Transverse colon (tissue), 4 donors: ENCODE results near the gene SPDYE2B. TPM values are rescaled to one million over a fixed set of nuclear protein-coding genes. Genes with fewer than 3 reads are reported as not detected.
A peak's percentile ranks its signal among the peaks of the same experiment; 100 is the strongest.
"Not testable (repeated sequence)": the region's sequence is repeated elsewhere in the genome, so short reads cannot be mapped to it uniquely, and the experiment has no call there.

Source experiments
- DNase-seq: peaks from one replicate; pipeline ENCODE4 v3.0.0-alpha.2; 2019
- H3K27ac ChIP-seq, 4 donors: fragments of 200-600 bp; sonication (generic); 2 replicates each; pipeline ENCODE4 v1.5.1; 2016 to 2018; ENCODE audit warnings: inconsistent platforms in 4 of 4
- H3K27me3 ChIP-seq: fragments of 200-600 bp; sonication (generic); 2 replicates; pipeline ENCODE4 v1.5.1; 2017; ENCODE audit warnings: inconsistent platforms
- H3K36me3 ChIP-seq, 4 donors: fragments of 200-600 bp; sonication (generic); 2 replicates each; pipeline ENCODE4 v1.5.1; 2017 to 2019; ENCODE audit warnings: inconsistent platforms in 4 of 4
- H3K4me1 ChIP-seq, 4 donors: fragments of 200-600 bp; sonication (generic); 2 replicates each; pipeline ENCODE4 v1.5.1; 2017 to 2020; ENCODE audit warnings: inconsistent platforms in 4 of 4
- H3K4me3 ChIP-seq, 4 donors: fragments of 200-600 bp; sonication (generic); 1 replicate in 1 of 4; 2 replicates in 3 of 4; pipeline versions ENCODE4 v1.5.1 to v1.6.1; 2017 to 2019; ENCODE audit warnings: inconsistent platforms in 4 of 4
- H3K9me3 ChIP-seq, 2 donors: fragments of 200-600 bp; sonication (generic); 2 replicates each; pipeline ENCODE4 v1.5.1; 2017 to 2019; ENCODE audit warnings: inconsistent platforms in 2 of 2
- WGBS, 2 donors: methylation state at CpG; one replicate each; pipeline ENCODE4 v1.1.5; 2018; ENCODE audit warnings: low coverage in 1 of 2; 5-methylcytosine and 5-hydroxymethylcytosine counted together
- in situ Hi-C, 4 donors: fragments of 200-750 bp; cut with MboI; loops; one replicate each; pipeline versions ENCODE4 v1.15.0 to v1.15.1; 2017; ENCODE audit warnings: low sequenced_read_pairs in 3 of 4, low pct_ligation_motif_present in 1 of 4, low pct_unique_long_range_greater_than_20kb in 1 of 4
- intact Hi-C: fragments of 100-400 bp; cut with DNase I; formaldehyde crosslinking; loops from one replicate; pipeline ENCODE4 v1.15.1; 2023; ENCODE audit warnings: low total_unique reads
- total RNA-seq, 4 donors: library from RNA; depleted of rRNA; stranded (reverse); fragments of >200 nt; gene quantifications; one replicate each; pipeline ENCODE4 v1.1.0, GENCODE V29; 2016

Gene SPDYE2B
- total RNA-seq, 4 donors from 2014 or later = not detected

- H3K27me3 ChIP-seq, in situ Hi-C loops, intact Hi-C loops, H3K9me3 ChIP-seq, H3K4me3 ChIP-seq, H3K36me3 ChIP-seq, H3K4me1 ChIP-seq, DNase-seq, H3K27ac ChIP-seq: not testable (repeated sequence)
- no CpG with 5 or more reads among the region's 3 CpGs for WGBS, 2 donors
These were observed 35.2 kb upstream of the SPDYE2B start for GRCh38 chr7:102614873-102615272.

DNA sequence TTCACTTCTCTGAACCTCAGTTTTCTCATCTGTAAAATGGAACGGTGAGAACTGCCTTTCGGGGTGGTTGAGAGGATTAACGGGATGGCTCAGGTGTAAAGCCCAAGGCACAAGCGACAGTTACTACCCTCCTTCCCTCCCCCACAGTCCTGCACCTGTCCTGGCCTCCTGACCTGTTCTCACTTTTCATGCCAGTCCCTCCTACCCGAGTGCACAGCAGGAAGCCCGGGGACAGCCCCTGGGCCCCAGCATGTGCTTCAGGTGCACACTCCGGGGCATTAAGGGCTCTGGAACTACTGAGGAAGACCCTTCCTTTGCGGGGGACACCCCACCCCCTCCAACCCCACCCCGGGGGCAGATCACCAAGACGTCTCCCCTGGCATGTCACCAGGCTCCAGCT lies 34.2 kb upstream of the SPDYE2B start:
- intact Hi-C loops, H3K9me3 ChIP-seq, DNase-seq, H3K27me3 ChIP-seq, H3K4me1 ChIP-seq, H3K27ac ChIP-seq, in situ Hi-C loops, H3K4me3 ChIP-seq, H3K36me3 ChIP-seq: not testable (repeated sequence)
- WGBS, 2 donors = no CpG with 5 or more reads among the region's 10 CpGs

DNA sequence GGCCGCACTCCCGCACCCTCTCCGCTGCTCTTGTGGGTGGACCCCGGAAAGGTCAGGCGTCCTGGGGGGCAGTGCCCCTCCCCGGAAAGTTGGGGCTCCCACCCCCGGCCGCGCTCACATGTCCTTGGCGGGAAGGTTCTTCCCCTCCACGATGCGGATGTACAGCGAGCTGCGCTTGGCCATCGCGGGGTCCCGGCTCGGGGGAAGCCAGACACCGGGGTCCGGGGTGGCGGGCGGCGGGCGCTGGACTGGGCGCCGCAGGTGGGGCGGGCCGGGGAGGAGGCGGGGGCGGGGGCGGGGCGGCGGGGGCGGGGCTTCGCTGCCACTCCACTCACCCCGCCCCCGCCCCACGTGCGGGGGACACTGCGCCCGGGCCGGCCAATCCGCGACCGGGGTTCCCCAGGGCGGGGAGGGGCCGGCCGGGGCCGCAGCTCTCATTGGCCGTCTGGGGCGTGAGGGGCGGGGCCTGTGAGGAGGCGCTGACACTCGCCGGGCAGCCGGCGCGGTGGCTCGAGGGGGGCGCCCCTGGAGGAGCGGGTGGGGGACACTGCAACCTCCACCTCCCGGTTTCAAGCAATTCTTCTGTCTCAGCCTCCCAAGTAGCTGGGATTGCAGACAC lies 33.5 kb upstream of the SPDYE2B start, which contains the start of gene RASA4:
RASA4 (minus strand) TSS at position 250 of the 619 bp plus-strand sequence; CDS start at position 183, 67 bp downstream.
- Histone ChIP-seq H3K27ac (peak within 1 kb of the TSS in 2 of 4 donors; percentile 38 to 48), H3K4me3 (peak within 1 kb of the TSS in 3 of 4 donors; percentile 22 to 50 (median 46))
- in situ Hi-C loops, H3K27me3 ChIP-seq, intact Hi-C loops, H3K4me1 ChIP-seq, H3K36me3 ChIP-seq, H3K9me3 ChIP-seq: not testable (repeated sequence)
- DNase-seq = peak; percentile 25
- no CpG with 5 or more reads among the region's 62 CpGs for WGBS, 2 donors

- H3K4me3 ChIP-seq, H3K27ac ChIP-seq, intact Hi-C loops, H3K27me3 ChIP-seq, DNase-seq, H3K4me1 ChIP-seq, in situ Hi-C loops, H3K36me3 ChIP-seq, H3K9me3 ChIP-seq: not testable (repeated sequence)
- 76% methylated on average over 4 of the region's 8 CpGs; no CpG with 5 or more reads in 1 of the 2 donors for WGBS, 2 donors
These were observed 32.0 kb upstream of the SPDYE2B start for GRCh38 chr7:102618122-102618521.

GRCh38 chr7:102627271-102627904 lies 22.7 kb upstream of the SPDYE2B start:
- in situ Hi-C loops = not testable (repeated sequence)
- WGBS, 2 donors = no CpG with 5 or more reads among the region's 8 CpGs

GRCh38 chr7:102630622-102631021 lies 19.5 kb upstream of the SPDYE2B start:
- H3K9me3 ChIP-seq, H3K27ac ChIP-seq, intact Hi-C loops, H3K4me1 ChIP-seq, H3K36me3 ChIP-seq, in situ Hi-C loops, DNase-seq, H3K4me3 ChIP-seq, H3K27me3 ChIP-seq: not testable (repeated sequence)
- 56% methylated on average over 6 of the region's 9 CpGs; no CpG with 5 or more reads in 1 of the 2 donors for WGBS, 2 donors

More at GRCh38 chr7:102627271-102627904, 22.7 kb upstream of the SPDYE2B start:
- H3K27ac ChIP-seq, H3K9me3 ChIP-seq, H3K27me3 ChIP-seq, H3K36me3 ChIP-seq, H3K4me1 ChIP-seq, H3K4me3 ChIP-seq, DNase-seq, intact Hi-C loops: not testable (repeated sequence)

GRCh38 chr7:102634299-102634698 lies 15.8 kb upstream of the SPDYE2B start:
- H3K9me3 ChIP-seq, H3K27ac ChIP-seq, DNase-seq, H3K36me3 ChIP-seq, in situ Hi-C loops, intact Hi-C loops, H3K4me3 ChIP-seq, H3K27me3 ChIP-seq, H3K4me1 ChIP-seq: not testable (repeated sequence)
- WGBS, 2 donors = 83% methylated on average over 4 of the region's 6 CpGs; no CpG with 5 or more reads in 1 of the 2 donors

DNA sequence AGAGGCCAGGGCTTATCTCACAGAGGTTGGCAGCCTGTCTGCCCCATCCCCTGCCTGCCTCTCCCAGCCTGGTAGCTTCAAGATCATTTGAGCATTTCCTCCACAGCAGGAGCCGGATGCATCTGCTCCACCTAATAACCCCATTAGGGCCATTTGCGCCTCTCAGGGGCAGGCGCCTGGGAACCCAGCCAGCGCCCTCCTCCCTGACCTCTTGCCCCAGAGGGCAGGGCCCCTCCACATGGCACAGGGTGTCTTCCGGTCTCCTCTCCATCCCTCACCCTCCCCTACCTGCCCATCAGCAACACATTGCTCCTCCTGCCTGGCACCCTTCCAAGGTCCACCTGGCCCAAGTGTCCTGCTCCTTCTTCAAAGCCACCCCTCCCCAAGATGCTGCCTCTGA lies 14.8 kb upstream of the SPDYE2B start:
- H3K4me3 ChIP-seq, H3K4me1 ChIP-seq, in situ Hi-C loops, H3K9me3 ChIP-seq, H3K27me3 ChIP-seq, intact Hi-C loops, DNase-seq, H3K36me3 ChIP-seq, H3K27ac ChIP-seq: not testable (repeated sequence)
- WGBS, 2 donors = no CpG with 5 or more reads among the region's 5 CpGs

GRCh38 chr7:102636956-102637355 lies 13.2 kb upstream of the SPDYE2B start:
- H3K36me3 ChIP-seq, intact Hi-C loops, H3K4me3 ChIP-seq, DNase-seq, H3K9me3 ChIP-seq, H3K27me3 ChIP-seq, H3K27ac ChIP-seq, H3K4me1 ChIP-seq, in situ Hi-C loops: not testable (repeated sequence)
- WGBS, 2 donors = 79% methylated on average over 7 of the region's 13 CpGs; no CpG with 5 or more reads in 1 of the 2 donors

DNA sequence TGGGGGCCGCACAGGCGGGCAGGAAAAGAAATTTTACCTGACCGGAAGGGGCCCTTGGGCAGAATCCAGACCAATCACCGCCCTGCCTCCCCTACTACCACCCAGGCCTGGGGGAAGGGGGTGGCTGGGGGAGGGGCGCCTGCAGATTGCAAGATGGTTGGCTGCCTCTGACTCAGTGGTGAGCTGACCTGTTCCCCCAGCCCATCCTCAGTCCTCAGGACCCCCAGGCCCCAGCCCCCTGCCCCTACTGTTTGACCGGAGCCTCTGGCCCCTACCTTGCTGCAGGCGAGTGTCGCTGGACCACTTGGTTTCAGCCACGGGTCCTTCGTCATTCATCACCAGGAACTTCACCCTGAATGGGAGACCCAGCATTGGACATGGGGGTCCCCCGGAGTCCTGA lies 11.3 kb upstream of the SPDYE2B start:
- H3K4me3 ChIP-seq, H3K27me3 ChIP-seq, DNase-seq, H3K9me3 ChIP-seq, H3K36me3 ChIP-seq, H3K4me1 ChIP-seq, H3K27ac ChIP-seq, intact Hi-C loops, in situ Hi-C loops: not testable (repeated sequence)
- 95% methylated on average over 3 of the region's 11 CpGs; no CpG with 5 or more reads in 1 of the 2 donors for WGBS, 2 donors

DNA sequence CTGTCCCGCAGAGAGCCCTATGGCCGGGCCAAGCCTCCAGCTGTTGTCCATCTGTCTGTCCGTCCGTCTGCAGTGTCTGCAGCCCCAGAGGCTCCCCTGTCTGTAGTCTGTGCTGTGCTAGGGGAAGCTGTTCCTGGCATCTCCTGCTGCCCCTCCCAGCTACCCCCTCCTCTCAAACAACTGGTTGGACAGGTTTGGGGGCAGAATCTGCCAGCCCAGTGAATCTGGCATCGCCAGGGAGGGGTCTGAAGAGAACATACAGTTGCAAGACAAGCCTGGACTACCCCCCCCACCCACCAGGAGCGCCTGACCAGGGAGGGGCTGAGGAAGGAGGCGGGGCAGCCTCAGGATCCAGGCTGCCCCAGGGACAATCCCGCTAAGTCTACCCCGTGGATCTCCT lies 7.4 kb upstream of the SPDYE2B start, which contains the start of gene UPK3BL1:
UPK3BL1 (minus strand) TSS at position 101 of the 400 bp plus-strand sequence; CDS start at position 51, 50 bp downstream.
- H3K4me1 ChIP-seq, H3K36me3 ChIP-seq, intact Hi-C loops, H3K27me3 ChIP-seq, H3K27ac ChIP-seq, H3K4me3 ChIP-seq, DNase-seq, H3K9me3 ChIP-seq, in situ Hi-C loops: not testable (repeated sequence)
- no CpG with 5 or more reads among the region's 9 CpGs for WGBS, 2 donors
